Measurements from ENCODE around the gene ABCB11.
A peak's percentile ranks its signal among the peaks of the same experiment; 100 is the strongest.
"Not testable (repeated sequence)": the region's sequence is repeated elsewhere in the genome, so short reads cannot be mapped to it uniquely, and the experiment has no call there.

ABCB11 gene

GRCh38 chr2:168926621-168927386, 104.3 kb downstream of the ABCB11 start:
- peak; percentile 70 for DNase-seq

GRCh38 chr2:168920504-168921157, 110.5 kb downstream of the ABCB11 start:
- DNase-seq, result no peak

- no peak for DNase-seq
Observed at GRCh38 chr2:168916331-168916675, 114.8 kb downstream of the ABCB11 start.

- DNase-seq, result no peak
Observed at GRCh38 chr2:168915441-168916330, 115.4 kb downstream of the ABCB11 start.

- DNase-seq, result no peak
Observed at GRCh38 chr2:168913495-168913894, 117.6 kb downstream of the ABCB11 start.

- peak; percentile 76 for DNase-seq
Observed at GRCh38 chr2:168912901-168913369, 118.2 kb downstream of the ABCB11 start.

GRCh38 chr2:168912466-168912865, 118.7 kb downstream of the ABCB11 start:
- DNase-seq, result no peak

GRCh38 chr2:168910330-168910729, 120.8 kb downstream of the ABCB11 start:
- no peak for DNase-seq

GRCh38 chr2:168907940-168908662, 123.0 kb downstream of the ABCB11 start:
- no peak for DNase-seq

GRCh38 chr2:168904358-168904757, 126.8 kb downstream of the ABCB11 start:
- no peak for DNase-seq

GRCh38 chr2:168903888-168904287, 127.2 kb downstream of the ABCB11 start:
- no peak for DNase-seq

- no peak for DNase-seq
Observed at GRCh38 chr2:168901003-168901402, 130.1 kb downstream of the ABCB11 start, which contains the start of gene G6PC2. Gene G6PC2, plus strand, starts transcription at chr2:168901291. Its CDS starts 41 bp downstream, at chr2:168901332.

GRCh38 chr2:168897449-168897848, 133.7 kb downstream of the ABCB11 start:
- no peak for DNase-seq

GRCh38 chr2:168896783-168897182, 134.3 kb downstream of the ABCB11 start:
- DNase-seq, result no peak

- DNase-seq, result no peak
Observed at GRCh38 chr2:168895771-168896170, 135.4 kb downstream of the ABCB11 start.

GRCh38 chr2:168894720-168895119, 136.4 kb downstream of the ABCB11 start:
- no peak for DNase-seq

- no peak for DNase-seq
Observed at GRCh38 chr2:168894101-168894500, 137.0 kb downstream of the ABCB11 start.

GRCh38 chr2:168892327-168892726, 138.8 kb downstream of the ABCB11 start:
- DNase-seq, result no peak

- peak; percentile 97 for DNase-seq
Observed at GRCh38 chr2:168890006-168890782, 140.9 kb downstream of the ABCB11 start, which contains the start of gene SPC25. Gene SPC25, minus strand, starts transcription at chr2:168890430. Its CDS starts 911 bp downstream, at chr2:168889519.

- DNase-seq, result no peak
Observed at GRCh38 chr2:168889635-168890005, 141.5 kb downstream of the ABCB11 start.

GRCh38 chr2:168884975-168885374, 146.1 kb downstream of the ABCB11 start:
- no peak for DNase-seq

- DNase-seq, result not testable (repeated sequence)
Observed at GRCh38 chr2:168882163-168882562, 149.0 kb downstream of the ABCB11 start.

All from islet precursor cell (in vitro differentiated cells).